GM19397 (cell line): ENCODE results near the gene TIPRL.
"Not testable (repeated sequence)": the region's sequence is repeated elsewhere in the genome, so short reads cannot be mapped to it uniquely, and the experiment has no call there.

Source experiments
- ATAC-seq: cut with Tn5 transposase; IDR thresholded peaks from one replicate; pipeline ENCODE4 v1.9.1; 2021; ENCODE audit warnings: mild to moderate bottlenecking, moderate library complexity; ENCODE audit not compliant: unreplicated experiment

Gene TIPRL

DNA sequence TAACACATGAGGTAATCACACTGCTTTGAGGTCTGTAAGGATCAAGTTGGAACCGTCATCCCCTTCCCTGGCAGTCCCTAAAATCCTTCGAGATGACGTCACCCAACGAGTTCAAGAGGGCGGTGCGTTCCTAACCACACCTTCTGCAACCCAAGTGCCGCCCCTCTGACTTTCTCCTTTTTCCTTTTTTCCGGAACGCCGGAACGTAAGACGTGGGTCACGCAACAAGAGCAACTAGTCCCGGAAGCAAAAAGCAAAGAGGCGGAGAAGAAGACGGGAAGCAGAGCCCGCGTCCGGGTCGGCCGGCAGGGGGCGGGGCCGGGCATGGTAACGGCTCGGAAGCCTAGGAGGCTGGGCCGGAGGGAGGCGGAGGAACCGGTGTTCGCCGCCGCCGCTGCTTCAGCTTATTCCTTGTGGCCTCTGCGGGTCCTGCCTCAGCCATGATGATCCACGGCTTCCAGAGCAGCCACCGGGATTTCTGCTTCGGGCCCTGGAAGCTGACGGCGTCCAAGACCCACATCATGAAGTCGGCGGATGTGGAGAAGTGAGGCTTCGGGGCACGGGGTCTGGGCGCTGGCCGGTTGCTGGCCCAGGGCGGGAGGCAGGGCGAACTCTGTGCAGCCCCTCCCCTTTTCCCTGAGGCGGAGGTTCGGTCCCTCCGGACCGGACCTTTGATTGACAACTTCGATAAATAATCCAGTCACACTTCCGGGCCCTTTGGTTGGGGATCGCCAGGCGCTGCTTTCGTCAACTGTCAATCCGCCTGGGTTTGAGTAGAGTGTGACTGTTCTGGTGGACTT, at the start of gene TIPRL:
TSS of gene TIPRL (plus strand) at position 325 of the 800 bp plus-strand sequence. CDS start at position 441, 116 bp downstream.
- peak; percentile 86 for ATAC-seq

DNA sequence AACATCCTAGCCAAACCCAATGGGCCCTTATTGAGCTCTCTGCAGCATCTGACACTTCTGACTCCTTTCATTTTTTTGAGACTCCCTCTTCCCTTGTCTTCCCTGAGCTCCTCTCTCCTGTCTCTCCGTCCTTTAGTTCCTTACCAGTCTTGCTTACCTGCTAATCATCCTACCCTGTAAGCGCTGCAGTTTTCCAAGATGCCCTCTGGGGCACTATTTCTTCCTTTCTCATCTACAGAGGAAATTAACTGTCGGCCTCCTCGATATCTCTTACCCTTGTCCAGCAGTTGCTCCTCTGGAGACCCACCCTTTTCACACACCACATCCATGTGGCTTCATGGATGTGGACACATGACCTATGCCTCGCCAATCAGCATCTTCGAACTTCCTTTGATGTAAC, 48.8 kb upstream of the TIPRL start:
- ATAC-seq: no peak

DNA sequence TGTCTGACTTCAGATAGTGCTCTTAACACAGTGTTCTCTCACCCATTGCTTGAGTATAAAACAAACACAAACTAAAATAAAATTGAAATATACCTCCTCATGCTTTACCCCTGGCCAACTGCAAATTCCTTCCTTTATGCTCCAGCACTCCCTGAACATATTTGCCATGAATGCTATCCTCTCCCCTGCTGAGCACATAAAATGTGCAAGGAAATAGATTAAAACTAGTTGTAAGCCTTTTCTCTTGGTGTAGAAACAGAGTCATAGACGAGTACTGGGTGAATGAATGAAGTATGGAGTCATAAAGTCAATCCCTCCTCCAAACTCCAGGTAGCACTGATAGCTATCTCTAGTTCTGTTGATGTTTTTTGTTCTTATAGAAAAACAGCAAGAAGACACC, 44.6 kb upstream of the TIPRL start:
- no peak for ATAC-seq

- ATAC-seq: no peak
Measured at GRCh38 chr1:168134642-168135041, 44.1 kb upstream of the TIPRL start.

- no peak for ATAC-seq
Measured at GRCh38 chr1:168135116-168135920, 43.4 kb upstream of the TIPRL start.

DNA sequence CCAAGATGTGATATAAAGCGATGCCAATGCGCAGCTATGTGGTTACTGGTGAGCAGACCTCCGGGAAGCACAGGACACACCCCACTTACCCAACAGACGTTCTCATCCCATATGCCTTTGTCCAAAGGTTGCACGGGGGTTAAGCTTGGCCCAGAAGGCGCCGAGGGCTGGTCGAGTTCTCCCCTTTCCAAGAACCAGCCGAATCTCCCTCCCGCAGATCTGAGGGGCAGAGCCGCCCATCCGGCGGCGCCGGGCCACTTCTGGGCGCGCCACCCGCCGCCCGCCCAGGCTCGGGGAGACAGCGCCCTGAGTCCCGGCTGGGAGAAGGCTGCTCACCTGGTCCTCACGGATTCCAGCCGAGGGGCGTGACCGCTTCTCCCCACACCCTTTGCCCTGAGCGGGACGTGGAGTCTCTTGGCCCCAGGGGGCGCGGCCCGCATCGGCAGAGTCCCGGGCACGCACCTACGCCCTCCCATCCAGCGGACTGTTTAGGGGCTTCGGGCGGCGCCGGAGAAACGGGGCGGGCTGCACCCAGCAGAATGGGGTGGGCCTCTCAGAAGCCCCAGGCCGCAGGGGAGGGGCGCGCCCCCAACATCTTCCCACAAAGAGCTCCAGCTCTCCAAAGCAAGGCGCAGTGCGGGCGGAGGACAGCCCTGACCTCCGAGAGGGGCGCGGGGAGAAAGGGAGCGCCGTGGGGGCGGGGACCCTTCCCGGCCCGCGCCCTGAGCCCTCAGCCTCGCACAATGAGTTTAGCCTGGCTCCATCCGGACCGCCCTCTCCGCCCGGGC, 42.6 kb upstream of the TIPRL start:
- ATAC-seq: peak; percentile 19

DNA sequence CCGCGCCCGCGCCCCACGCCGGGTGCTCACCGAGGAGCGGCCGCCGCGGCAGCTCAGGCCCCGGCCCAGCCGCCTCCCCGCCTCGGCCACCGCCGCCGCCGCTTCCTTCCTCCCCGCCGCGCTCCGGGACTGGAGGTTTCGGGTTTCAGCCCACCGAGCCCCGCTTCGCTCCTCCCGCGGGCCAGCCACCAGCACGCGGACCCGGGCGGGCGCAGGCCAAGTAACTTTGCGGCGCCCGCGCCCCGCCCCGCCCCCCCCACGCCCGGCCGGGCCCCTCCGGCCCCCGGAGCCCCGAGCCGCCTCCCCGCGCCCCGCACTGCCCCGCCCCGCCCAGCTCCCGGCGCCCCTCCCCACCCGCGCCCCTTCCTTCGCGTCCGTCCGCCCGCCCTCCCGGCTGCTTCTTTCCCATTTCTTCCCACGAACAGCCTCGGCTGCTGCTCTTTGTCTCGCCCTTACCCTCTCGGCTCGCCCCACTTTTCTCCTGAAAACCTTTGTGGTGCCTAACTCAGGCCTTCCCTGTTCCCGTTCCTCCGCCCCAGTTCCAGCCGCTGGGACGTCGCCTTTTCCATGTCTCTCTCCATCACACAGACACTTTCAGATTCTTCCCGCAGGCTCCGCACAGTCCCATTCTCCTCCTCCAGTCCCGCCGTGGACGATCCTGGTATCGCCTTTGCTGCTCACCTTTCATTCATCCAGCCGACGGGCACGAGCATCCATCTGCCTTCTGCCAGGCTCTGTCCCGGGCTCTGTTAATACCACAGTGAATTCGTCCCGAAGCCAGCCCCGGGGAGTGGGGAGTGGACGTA, 41.9 kb upstream of the TIPRL start, which contains the start of gene GPR161:
TSS of gene GPR161 (minus strand) at position 222 of the 806 bp plus-strand sequence. CDS start 32,080 bp downstream, outside the sequence.
- peak; percentile 39 for ATAC-seq

GRCh38 chr1:168137515-168137821, 41.3 kb upstream of the TIPRL start:
- no peak for ATAC-seq

GRCh38 chr1:168138134-168138533, 40.6 kb upstream of the TIPRL start:
- no peak for ATAC-seq

DNA sequence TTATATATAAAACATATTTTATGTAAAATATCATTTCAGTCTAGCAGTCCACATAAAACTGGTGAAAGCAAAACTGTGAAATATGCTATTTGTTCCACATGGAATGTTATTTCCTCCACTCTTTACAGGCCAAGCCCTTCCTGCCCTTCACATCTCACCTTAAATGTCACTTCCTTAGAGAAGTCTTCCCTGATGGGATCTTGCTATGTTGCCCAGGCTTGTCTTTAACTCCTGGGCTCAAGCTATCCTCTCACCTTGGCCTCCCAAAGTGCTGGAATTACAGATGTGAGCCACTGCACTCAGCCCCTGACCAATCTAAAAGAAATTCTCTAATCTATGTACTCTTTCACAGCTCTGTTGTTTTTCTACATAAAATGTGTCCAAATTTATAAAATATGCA, 39.7 kb upstream of the TIPRL start:
- no peak for ATAC-seq

GRCh38 chr1:168141871-168142385, 36.8 kb upstream of the TIPRL start:
- no peak for ATAC-seq

DNA sequence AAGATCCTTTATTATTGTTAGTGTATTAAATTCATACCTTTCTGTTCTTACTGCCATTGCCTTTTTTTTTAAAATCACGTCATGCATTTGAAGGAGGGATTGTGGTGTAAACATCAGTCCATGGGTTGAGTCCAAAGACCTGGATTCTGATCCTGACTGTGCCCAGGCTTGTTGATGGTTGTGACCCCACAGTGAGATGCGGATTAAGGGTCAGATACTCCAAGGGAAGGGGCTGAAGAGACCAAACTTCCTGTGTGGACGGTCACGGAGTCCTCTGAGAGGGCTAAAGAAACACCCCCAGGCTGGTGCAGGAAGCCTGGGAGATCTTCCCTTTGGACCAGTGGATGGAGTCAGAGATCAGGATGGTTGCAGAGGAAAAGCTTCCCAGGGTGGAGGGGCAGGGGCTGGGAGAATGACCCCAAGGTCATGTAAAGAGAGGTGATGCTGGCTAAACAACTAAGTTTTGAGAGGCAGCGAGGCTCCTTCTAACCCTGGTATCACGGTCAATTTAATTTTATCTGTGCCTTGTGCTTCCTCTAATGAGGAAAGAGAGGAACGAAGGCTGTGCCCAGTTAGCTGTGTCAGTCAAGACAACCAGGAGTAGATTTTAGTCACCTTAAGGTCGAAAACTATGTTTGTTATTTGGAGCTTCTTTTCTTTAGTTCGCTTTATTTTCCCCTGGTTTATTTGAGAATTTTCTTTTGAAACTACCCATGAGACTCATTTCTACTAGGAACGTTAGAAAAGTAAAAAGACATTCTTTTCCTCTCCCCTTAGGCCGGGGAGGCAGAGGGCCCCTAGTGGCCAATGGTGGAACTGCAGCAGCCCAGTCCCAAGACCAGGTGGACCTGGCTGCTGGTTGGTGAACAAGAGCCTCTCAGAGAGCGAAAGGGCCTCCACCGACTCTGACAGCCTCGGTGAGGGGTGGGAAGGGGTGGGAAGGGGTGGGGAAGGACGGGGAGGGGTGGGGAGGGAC, 33.3 kb upstream of the TIPRL start:
- ATAC-seq: peak; percentile 87

- ATAC-seq: no peak
Measured at GRCh38 chr1:168146160-168146539, 32.6 kb upstream of the TIPRL start.

GRCh38 chr1:168146626-168147025, 32.1 kb upstream of the TIPRL start:
- ATAC-seq: no peak

DNA sequence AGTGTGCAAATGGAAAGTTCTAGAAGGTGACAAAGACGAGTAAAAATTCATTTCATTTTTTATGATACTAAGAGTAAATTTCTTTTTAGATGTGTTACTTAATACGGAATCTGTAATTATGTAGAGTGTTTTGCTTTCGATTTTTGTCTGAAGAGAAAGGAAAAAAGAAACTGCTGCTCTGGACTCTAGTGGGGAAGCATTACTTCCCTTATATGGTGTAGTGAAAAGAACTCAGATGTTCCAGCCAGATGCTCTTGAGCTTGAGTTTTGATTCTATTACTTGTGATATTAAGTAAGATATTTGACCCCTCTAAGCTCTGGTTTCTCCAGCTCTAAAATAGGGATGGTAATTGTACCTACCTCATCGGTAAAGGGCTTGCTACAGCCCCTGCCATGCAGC, 29.8 kb upstream of the TIPRL start:
- ATAC-seq: peak; percentile 56

DNA sequence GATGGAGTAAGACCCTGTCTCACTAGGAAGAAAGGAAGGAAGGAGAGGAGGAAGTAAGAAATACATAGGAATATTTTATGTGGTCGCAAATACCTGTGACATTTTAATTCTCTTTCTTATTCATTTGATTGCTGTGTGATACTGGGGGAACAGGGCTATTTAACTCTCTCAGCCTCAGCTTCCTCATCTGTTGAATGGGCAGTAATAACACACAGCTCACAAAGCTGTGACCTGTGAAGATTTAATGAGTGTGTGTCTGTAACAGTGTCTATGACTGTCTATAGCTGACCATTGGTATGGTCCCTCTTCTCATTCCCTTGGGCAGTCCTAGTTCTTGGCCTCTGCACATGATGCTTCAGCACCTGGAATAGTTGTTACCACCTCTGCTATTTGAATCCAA, 28.5 kb upstream of the TIPRL start:
- no peak for ATAC-seq

DNA sequence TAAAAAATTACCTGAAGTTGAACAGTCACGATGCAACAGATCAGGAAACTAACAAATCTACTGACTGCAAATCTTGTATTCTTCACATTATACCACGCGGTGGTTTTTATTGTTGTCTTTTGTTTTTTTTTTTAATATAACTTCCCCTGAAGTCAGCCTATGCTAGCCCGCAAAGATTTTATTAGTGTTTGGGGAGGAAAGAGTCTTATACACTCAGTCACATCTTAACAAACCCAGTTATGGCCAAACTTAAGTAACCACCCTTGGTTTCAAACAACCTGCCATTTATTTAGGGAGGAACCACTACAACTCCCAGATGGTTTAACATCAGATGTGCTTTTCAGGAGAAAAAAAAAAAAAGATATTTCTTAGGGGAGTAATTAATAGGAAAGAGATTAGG, 26.8 kb upstream of the TIPRL start:
- no peak for ATAC-seq

GRCh38 chr1:168154707-168155106, 24.1 kb upstream of the TIPRL start:
- not testable (repeated sequence) for ATAC-seq

DNA sequence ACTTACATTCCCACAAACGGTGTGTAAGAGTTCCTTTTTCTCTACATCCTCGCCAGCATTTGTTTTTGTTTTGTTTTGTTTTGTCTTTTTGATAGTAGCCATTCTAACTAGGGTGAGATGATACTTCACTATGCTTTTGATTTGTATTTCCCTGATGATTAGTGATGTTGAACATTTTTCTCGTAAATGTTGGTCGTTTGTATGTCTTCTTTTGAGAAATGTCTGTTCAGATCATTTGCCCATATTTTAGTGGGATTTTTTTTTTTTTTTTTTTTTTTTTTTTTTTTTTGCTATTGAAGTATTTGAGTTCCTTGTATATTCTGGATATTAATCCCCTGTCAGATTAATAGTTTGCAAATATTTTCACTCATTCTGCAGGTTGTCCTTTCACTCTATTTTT, 22.9 kb upstream of the TIPRL start:
- no peak for ATAC-seq
